Measurements from ENCODE around the gene IRX2.

The IRX2 gene

DNA sequence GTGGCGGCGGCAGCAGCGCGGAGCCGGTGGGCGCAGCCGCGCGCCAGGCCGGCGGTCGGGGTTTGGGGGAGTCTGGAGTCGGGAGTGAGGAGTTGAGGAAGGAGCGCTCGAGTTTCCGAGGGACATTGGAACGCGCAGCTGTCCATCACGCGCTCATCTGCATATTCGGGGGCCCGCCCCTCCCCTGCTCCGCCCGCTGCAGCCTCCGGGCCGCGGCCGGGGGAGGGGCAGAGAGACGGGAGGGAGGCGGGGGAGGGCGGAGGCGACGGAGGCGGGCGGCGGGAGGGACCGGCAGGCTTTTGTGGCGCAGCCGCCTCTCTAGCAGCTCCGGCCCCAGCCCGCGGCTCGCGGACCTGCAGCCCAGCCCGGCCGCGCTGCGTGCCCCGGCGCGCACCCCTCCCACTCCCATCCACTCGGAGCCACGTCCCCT, at the start of gene IRX2:
TSS of gene IRX2 (minus strand) at position 86 of the 430 bp plus-strand sequence. CDS start 264 bp downstream, outside the sequence.
- no peak for DNase-seq

DNA sequence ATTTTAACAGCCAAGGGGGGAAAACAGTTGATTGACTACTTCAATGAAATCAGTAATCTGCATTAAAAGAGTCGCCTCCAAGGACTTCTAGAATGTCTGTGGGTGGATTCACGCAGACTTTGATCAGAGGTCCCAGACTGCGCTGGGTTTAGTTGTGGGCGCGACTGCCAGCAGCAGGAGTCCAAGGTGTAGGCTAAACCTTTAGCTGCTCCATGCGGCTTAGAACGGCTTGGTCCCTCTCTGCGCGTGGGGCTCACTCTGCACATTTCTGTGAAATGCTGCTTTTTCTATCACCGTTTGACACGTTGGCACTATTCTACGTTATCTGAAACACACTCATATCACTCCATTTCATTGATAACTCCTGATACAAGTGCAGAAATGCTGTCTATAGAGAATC, 48.6 kb upstream of the IRX2 start:
- no peak for DNase-seq

DNA sequence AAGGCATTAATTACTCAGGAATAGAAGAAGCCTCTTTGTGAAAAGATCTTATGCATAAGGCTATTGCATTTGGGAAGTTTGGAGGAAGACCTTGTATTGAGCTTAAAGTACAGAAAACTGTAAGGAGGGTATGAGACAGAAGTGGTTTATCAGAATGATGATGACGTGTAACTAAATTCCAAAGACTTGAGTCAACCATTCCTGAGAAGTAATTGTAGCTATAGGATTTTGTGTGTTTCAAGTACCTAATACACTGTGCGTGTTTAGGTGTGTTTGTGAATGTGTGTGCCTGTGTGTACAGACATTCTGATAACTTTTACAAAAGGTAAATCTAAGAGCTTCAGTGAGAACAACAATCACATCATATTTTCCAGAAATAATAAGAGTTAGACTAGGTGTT, 46.5 kb upstream of the IRX2 start:
- no peak for DNase-seq

DNA sequence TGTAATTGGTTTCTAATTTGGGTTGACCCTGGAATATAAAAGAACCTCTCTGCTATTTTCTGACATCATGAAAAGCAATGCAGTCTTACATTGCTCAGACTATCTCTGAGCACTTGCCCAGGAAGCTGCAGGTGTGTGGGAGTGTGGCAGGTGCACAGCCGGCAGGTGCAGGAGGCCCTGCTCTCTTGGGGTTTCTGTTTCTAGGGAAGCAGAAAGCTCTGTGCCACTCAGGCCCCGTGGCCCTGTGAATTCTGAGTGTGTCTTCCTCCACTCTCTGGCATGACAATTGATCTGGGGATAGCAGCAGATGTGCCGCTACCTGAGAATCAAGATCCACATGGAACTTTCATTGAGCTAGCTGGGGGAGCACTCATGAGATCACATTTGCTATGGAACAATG, 45.7 kb upstream of the IRX2 start:
- DNase-seq: no peak

DNA sequence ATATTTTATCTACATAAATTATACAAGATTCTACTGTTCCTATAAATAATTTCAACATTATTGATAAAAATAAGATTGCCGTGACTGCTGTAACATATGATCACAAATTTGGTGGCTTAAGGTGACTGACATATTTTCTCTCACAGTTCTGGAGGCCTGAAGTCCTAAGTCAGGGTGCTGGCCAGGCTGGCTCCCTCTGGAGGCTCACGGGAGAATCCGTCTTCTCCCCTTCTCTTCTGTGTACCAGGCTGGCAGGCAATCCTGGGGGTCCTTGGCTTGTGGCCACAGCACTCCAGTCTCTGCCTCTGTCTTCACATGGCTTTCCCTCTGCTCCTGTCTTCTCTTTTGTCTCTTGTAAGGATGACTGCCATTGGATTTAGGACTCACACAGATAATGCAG, 31.7 kb upstream of the IRX2 start:
- no peak for DNase-seq

DNA sequence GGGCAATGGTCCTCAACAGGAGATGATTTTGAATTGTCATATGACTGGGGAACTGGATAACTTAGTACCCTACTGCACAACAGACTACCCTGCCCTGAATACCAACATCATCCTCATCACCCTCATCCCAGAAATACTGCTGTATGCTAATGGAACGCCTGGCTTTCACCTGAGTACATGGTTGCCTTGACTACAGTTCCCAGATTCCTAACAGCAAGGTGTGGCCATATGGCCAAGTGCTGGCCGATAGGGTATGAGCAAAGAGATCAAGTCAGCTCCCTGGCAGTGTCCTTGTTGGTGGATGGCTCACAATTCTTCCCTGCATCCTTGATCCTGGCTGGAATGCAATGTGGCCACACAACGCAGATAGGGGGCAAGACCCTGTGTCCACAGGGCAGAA, 31.2 kb upstream of the IRX2 start:
- no peak for DNase-seq

DNA sequence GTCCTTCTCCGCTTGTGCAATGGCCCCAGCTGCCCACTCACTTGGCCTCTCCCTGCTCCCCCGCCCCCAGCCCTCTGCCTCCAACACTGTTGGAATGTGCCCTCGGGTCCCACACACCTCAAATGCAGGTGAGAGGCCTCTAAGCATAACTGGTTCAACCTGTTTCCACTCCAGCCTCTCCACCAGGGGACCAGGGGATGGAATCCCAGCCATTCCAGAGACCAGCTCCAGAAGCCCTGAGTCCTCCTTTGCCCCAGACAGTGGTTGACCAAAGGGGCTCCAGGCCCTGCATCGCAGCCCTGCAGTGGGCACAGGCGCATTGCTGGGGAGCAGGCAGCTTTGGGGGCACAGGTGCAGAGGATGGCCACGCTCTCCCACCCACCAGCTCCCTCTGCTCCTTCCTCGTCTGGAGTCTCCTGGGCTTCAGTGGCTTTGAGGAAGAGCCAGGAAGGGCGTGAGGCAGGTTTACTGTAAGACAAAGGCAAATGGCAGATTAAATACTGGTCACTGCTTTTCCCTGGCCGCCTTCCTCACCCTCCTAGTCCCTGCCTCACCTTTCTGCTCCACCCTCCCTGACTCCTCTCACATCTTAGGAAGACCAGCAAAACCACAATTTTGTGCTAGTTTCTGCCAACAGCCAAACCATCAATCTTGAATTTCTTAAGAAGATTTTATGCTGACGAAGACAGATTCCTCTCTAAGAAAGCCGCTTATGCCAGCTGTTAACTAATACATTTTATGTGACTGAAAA, 29.1 kb upstream of the IRX2 start:
- no peak for DNase-seq

DNA sequence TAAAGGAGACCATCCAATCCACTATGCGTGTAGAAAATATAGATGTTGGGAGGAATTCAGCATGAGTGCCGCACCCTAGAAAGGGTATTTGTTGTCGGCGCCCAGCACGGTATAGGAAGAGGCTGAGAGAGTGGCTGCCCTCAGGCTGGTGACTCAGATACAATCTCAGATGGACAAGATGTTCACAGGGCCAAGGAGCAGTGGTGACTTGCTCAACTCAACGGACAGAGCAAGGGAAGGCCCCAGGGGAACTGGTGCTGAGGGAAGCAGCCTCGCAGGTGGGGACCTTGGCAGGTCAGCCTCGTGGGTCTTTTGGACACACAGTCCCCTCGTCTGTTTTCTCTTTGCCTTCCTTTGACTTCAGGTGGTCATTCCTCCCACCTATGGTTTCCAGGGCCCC, 28.0 kb upstream of the IRX2 start:
- DNase-seq: no peak

DNA sequence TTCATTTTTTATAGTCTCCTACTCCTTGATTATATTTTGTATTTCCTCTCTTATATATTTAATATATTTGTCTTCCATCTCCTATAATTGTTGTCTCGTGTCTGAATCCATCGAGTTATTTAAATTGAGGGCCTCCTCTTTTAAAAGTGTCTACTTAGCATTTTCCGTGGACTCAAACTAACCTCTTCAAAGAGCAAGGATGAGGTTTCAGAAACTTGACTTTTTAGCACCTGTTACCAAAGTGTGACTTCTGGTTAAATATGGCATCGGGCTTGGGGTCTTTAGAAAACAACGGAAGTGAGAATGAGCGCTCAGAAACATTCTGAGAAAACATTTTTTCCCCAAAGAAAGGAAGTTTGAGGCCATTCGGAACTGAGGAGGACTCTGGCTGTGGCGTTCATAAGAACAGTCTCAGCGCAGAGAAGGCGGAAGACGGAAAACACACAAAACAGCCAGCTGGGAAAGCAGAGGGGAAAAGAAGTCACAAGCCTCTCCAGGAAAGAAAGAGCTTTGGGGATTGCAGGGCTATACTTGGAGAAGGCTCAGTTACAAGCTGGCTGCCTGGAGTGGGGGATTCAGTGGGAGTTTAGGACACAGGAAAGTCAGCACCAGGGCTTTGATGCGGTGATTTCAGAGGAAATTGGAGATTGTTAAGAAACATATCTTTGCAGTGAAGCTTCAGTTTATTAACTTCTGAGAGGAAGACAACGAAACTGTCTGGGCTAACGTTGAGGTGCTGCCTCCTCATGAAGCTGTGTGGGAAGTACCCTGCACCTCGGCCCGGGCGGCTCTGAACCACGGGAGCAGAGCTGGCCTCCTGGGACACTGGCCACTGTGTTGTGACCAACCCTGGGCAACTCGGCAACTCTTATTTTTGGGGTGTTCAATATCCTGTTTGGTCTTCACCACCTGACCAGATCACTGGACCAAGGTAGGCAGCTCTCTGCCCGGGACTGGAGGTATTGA, 25.1 kb upstream of the IRX2 start:
- no peak for DNase-seq

DNA sequence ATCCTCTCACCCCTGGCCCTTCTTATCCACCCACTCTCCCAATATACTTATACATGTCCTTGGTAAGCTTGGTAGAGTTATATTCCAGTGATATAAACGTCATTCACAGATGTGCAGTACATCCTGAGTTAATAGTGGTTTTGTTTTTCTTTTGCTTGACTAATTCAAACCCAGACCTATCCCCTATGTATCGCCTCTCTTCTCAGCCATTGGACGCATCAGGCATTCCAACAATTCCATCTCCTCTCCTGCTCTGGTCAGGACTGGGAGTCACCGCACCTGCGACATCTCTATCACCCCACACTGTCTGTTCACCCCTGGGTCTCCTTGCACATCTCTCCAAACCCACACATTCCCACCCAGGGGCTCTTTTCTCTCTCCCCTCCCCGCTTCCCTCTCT, 21.9 kb upstream of the IRX2 start:
- DNase-seq: no peak

DNA sequence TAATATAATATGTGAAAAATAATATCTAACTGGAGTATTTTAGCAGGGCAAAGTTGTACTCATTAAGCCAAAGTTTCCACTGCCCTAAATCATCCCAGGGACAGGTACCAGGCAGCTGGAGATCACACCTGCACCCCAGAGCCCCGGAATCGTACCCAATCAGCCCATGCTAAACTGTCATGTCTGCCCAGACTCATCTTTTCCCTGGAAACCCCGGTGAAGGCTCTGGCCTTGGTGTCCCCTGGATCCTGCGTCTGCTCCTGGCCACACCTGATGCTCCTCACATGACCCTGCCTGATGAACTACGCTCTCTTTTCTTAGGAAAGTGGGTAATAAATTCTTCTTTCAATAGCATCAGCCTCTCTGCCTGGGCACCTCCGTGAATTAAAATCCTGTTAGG, 15.6 kb upstream of the IRX2 start:
- no peak for DNase-seq

DNA sequence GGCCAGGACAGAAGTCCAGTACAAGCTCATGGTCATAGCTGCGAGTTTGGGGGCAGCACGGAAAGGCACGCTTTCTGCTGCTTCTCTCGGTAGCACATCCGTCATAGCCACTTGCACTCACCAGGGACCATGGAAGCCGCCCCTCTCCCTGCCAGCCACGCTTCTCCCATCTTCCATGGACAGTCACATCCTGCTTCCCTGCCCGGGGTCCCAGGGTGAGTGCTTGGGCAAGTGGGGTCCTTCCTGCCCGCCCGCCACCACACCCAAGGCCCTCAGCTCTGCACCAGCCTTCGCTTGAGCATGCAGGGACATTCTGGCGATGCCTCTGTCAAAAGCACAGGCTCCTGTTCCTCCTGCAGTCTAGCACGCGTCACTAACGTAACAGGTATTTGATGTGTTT, 13.1 kb upstream of the IRX2 start:
- no peak for DNase-seq

DNA sequence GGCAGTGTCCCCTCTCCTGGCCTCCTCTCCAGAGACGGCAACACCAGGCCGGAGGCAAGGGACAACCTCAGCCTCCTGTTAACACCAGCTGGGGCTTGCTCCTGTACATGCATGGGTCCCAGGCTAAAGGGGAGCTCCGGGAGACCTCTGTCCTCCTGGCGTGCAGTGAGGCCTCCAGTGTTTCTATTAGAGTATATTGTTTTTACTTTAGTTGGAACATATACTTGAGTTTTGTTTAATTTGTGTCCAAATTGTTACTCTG, 12.0 kb upstream of the IRX2 start:
- no peak for DNase-seq

DNA sequence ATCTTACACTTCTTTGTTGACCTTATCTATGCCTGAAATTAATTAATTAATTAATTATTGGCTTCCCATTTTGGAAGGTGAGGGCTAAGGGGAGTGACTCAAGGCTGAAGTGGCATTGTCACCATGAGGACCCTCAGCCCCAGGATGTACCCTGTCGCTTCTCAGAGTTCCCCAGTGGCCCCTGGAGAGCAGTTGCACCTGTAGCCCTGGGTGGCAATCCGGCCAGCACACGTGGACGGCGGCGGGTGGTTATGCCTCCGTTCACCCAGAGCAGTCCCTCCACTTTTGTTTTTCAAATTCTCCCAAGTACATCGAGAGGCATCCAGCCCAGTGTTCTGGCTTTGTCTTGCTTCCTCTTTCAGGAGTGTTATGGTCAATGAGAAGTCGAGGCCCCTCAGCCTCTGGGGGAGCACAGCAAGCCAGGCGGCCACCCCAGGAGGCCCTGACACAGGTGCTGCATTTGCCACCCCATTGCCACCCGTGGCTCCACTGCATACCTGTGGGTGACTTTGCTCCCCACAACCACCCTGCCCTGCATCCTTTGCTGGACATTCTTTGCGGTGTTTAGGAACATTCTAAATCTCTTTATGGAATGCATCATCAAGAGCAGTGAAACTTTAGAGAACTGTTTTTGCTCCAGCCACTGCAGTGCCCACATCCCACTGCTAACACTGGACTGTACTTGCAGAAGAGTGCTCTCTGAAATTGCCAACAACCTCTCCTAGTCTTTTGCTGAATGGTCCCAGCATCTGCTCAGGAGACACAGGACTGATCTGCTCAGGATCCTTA, 11.5 kb upstream of the IRX2 start:
- no peak for DNase-seq

DNA sequence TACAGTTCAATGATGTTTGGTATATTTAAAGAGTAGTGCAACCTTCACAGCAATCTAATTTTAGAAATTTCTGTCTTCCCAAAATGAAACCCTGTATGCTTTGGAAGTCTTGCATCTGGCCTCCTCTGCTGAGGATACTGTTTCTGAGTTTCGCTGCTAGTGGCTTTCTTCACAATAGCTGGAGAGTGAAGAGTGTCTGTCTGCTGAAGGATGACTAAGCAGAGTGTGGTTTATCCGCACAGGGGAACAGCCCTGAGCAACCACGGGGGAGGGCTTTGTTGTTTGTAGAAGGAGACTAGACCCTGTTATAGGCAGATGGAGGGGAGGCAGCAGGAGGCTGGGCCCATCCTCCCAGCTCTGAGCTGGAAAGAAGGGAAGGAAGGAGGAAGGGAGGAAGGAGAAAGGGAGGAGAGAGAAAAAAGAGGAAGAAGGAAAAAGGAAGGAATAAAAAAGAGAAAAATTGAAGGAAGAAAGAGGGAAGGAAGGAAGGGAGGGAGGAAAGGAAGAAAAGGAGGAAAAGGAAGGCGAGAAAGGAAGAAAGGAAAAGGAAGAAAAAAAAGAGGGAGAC, 10.5 kb upstream of the IRX2 start:
- DNase-seq: no peak

DNA sequence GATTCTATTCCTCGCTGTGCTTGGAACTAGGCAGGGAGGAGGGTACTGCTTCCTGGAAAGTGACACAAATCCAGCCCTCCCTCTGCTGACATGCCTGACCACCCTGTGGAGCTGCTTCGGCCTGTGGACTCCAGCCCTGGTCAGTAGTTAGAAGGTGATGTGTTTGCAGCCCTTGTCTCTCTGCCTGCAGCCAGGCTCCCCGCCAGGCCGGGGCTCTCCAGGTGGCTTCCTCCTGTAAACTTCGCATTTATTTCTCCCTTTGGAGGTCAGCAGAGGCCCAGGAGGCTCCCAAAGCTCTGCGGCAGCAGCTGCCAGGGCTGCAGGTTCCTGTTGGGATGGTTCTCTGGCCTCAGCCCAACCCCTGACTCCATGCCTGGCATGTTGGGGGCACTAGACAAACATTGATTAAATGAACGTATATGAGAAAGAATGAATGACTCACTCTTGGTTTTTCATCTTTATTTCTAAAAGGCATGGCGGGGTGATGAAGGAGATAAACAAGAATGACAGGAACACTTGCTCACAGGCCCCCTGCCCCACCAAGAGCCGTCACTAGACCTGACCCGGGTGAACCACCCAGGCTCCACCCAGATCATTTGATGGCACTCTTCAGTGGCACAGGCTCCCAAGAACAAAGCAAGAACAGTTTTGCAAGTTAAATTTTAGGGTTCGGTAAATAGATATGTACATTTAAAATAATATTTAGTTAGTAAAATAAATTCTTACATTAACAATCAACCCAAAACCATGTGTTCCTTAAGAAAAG, 8.4 kb upstream of the IRX2 start:
- no peak for DNase-seq

DNA sequence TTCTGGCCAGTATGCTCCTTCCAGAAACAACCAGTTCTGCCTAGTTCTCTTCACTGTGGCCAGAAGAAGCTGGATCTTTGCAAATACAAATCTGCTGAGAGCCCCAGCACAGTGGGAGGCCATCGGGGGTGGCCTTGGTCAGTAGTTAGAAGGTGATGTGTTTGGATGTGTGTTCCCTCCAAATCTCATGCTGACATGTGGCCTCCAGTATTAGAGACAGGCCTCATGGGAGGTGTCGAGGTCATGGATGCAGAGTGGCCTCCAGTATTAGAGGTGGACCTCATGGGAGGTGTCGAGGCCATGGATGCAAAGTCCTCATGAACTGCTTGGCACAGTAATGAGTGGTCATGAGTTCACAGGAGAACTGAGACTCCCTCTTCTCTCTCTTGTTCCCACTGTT, 7.6 kb upstream of the IRX2 start:
- no peak for DNase-seq

DNA sequence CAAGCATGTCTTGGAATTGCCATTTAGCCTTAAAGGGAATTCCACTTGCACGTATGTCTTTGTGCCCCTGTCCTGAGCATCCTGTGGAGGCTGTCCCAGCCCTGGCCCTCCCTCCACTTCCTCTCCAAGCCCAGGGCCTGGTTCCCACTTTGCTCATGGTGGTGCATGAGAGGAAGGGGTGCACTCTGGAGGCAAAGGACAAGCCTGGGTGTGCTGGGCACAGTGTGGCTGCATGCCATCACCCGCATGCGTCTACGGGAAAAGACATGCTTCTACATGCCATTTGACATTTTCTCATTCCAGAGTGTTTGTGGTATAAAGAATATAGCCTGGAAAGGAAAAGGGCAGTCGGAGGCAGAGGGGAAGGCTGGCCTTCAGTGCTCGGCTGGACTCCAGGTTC, 7.2 kb upstream of the IRX2 start:
- DNase-seq: no peak

DNA sequence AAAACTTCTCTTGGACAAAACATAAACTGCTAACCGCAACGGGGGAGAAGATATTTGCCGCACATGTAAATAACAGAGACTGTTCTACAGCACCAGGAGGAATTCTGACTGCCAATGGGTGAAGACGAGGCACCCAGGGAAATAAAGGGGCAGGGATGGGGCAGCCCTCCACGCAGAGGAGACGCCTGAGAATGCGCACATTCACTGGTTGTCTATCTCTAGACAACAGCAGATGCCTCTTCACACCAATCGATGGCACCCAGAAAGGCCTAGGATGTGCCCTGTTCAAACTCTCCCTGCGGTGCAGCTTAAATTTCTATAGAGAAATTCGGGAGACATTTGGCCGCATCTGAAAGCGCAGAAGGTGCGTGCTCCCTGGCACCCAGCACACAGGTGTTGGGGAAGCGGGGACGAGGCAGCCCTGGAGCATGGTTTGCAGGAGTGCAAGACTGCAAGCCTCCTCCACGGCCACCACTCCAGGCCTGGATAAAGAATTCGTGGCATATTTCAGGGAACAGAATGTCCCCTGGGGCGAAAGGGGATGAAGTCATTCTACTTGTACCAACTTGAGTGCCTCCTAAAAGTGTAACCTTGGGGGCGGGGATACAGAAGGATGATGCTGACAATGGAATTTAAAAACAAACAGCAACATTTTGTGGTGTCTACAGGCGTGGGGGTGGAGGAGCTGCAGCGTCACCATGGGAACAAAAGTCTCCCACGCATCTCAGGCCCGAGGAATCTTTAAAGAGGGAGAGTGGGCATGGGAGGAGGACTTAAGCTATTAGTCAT, 6.3 kb upstream of the IRX2 start:
- DNase-seq: no peak

DNA sequence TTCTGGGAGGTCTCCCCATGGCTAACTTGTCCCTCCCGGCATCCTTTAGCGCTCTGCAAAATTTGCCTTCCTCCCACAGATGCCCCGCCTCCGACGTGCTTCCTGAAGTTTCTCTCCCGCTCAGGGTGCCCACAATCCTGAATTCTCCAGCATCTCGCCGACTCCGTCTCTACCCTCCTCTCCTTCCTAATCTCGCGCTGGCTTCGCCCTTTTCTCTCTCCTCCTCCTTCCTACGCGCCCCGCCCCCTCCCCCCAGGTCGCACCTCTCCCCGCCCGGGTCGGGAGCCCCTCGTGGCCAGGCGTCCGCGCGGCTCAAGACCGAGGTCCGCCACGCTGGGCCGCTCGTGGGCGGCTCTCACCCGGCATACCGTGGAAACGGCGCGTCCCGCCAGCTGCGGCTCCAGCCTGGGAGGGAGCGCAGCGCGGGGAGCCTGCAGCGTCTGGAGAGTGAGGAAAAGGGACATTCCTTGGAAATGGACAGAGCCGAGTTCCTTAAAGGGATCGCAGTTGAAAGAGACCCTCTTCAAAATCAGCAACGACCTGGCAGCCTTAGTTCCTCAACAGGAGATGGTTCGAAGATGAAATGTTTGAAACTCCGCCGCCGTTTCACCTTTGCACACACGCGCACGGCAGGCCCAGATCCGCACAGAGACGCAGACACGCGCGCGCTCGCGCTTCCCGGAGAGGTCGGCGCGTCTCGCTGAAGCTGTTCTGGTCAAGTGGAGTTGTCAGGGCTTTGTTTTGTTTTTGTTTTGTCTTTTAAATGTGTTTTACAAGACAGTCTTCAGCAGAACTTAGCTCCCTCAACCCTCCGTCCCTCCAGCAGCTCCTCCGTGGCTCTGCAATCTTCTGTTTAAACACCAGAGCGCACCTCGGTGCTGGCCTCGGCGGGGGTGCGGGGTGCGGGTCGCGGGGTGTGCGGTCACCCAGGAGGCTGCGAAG, 5.0 kb upstream of the IRX2 start:
- no peak for DNase-seq

All from activated CD4-positive, alpha-beta T cell treated with anti-CD3 and anti-CD28 coated beads, Interleukin-2, amount 50 U/mL, for 16 hours (primary cell).